ENCODE data around the gene SAFB. TPM values are rescaled to one million over a fixed set of nuclear protein-coding genes. Genes with fewer than 3 reads are reported as not detected.

Gene SAFB
- total RNA-seq, 1 donor from 2014 or later, result 87.1 TPM

DNA sequence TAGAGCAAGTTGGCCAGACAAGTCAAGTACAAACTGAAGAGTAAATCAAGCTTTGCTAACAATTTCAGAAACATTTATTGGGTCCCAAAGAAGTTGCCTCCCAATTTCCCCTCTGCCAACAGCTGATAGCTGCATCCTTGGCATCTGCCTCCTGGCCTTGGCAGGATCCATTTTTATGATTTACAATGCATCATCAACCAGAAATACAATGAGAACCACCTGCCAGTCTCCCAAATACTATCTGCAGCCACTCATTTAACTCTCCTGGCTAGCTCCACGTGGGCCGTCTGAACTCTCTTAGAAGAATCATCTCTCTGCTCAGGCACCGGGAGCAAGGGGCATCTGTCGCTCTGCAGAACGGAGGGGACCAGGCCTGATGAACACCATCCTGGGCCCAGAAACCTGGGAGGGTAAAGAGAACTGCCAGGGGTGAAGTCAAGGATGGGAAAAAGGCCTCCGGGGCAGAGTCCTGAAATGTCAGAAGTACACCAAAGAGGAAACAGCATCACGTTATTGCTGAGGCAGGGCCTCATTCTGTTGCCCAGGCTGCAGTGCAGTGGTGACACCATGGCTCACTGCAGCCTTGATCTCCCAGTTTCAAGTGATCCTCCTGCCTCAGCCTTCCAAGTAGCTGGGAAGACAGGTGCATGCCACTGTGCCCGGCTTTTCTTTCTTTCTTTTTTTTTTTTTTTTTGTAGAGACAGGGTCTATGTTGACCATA, 94.5 kb downstream of the SAFB start:
- intact Hi-C loops (cut with DNase I), result no loop called here
- Histone ChIP-seq H3K4me3 (no peak overlapping the region), H3K27me3 (ENCODE audit: low read depth) (no peaks in the 10 kb centered on the region), H3K4me1 (peaks cover 22% of the 10 kb centered on the region), H3K36me3 (peaks cover 33% of the 10 kb centered on the region), H3K9me3 (no peaks in the 10 kb centered on the region), H3K27ac (no peak overlapping the region)
- no peak for ATAC-seq
- TF ChIP-seq, protein P1, sequence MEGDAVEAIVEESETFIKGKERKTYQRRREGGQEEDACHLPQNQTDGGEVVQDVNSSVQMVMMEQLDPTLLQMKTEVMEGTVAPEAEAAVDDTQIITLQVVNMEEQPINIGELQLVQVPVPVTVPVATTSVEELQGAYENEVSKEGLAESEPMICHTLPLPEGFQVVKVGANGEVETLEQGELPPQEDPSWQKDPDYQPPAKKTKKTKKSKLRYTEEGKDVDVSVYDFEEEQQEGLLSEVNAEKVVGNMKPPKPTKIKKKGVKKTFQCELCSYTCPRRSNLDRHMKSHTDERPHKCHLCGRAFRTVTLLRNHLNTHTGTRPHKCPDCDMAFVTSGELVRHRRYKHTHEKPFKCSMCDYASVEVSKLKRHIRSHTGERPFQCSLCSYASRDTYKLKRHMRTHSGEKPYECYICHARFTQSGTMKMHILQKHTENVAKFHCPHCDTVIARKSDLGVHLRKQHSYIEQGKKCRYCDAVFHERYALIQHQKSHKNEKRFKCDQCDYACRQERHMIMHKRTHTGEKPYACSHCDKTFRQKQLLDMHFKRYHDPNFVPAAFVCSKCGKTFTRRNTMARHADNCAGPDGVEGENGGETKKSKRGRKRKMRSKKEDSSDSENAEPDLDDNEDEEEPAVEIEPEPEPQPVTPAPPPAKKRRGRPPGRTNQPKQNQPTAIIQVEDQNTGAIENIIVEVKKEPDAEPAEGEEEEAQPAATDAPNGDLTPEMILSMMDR (IDR thresholded peaks at IDR 0.05), result no peak
- DNase-seq, result no peak

Other genes starting within 250 kb of the SAFB start
- gene ZNRF4, start 167.7 kb upstream of the SAFB start, total RNA-seq, result not detected
- 3.9 TPM for gene TINCR, start 55.1 kb upstream of the SAFB start, total RNA-seq
- 81.8 TPM for gene SAFB2, start 307 bp upstream of the SAFB start, total RNA-seq
- 42.7 TPM for gene MICOS13, start 57.4 kb downstream of the SAFB start, total RNA-seq
- 8.6 TPM for gene HSD11B1L, start 57.9 kb downstream of the SAFB start, total RNA-seq
- 566 TPM for gene RPL36, start 67.2 kb downstream of the SAFB start, total RNA-seq
- gene LONP1, start 97.1 kb downstream of the SAFB start, total RNA-seq, result 65.3 TPM
- 6.4 TPM for gene CATSPERD, start 97.6 kb downstream of the SAFB start, total RNA-seq
- gene PRR22, start 161.7 kb downstream of the SAFB start, total RNA-seq, result 2.7 TPM
- 24.3 TPM for gene DUS3L, start 168.1 kb downstream of the SAFB start, total RNA-seq
- 2.7 TPM for gene NRTN, start 182.0 kb downstream of the SAFB start, total RNA-seq
- gene FUT6, start 216.6 kb downstream of the SAFB start, total RNA-seq, result 1.1 TPM
- gene FUT3, start 228.4 kb downstream of the SAFB start, total RNA-seq, result 11.3 TPM
- gene FUT5, start 247.5 kb downstream of the SAFB start, total RNA-seq, result not detected

Measured in lower lobe of right lung (tissue), 2 donors.